ENCODE results near the gene ITGAL.

Gene ITGAL

DNA sequence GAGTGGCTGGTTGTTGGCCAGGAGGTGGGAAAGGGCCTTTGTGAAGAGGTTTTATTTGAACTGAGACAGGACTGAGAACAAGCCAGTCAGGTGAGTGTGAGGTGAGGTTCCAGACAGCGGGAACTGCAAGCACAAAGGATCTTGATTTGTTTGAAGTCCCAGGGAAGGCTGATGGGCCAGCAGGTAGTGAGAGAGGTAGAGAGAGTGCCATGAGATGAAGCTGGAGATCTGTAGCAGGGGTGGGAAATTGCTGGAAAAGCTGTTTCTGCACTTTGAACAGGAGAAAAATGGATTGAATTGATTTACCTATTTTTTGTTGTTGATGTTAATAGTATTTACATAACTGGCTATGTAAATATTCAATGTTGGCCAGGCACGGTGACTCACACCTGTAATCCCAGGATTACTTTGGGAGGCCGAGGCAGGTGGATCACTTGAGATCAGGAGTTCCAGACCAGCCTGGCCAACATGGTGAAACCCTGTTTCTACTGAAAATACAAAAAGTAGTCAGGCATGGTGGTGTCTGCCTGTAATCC is 35.0 kb upstream of the ITGAL start:
- Histone ChIP-seq H4K20me1 (ENCODE audit: insufficient read depth, low read length) (no peaks in the 10 kb centered on the region), H2AFZ (ENCODE audit: low read length) (no peak overlapping the region), H3K36me3 (replicated peaks; ENCODE audit: insufficient read depth, low read length) (no peaks in the 10 kb centered on the region), H3K9me3 (replicated peaks; ENCODE audit: insufficient read depth, low read length) (no peaks in the 10 kb centered on the region), H3K79me2 (ENCODE audit: low read length) (no peaks in the 10 kb centered on the region), H3K9me2 (replicated peaks; ENCODE audit: insufficient read depth, low read length) (no peaks in the 10 kb centered on the region), H3K27me3 (replicated peaks; ENCODE audit: insufficient read depth, low read length) (no peaks in the 10 kb centered on the region), H3K4me3 (ENCODE audit: low read length) (no peak overlapping the region), H3K9ac (ENCODE audit: low read length) (no peak overlapping the region), H3K27ac (ENCODE audit: low read length) (no peak overlapping the region), H3K4me2 (ENCODE audit: low read depth, low read length) (no peak overlapping the region), H3F3A (ENCODE audit: insufficient read depth, low read length) (no peaks in the 10 kb centered on the region), H3K4me1 (ENCODE audit: low read length) (no peaks in the 10 kb centered on the region)
- DNase-seq: no peak
- TF ChIP-seq CTCF (IDR thresholded peaks at IDR 0.05; ENCODE audit: low read length) (no peak), EZH2phosphoT487 (IDR thresholded peaks at IDR 0.05; ENCODE audit: low read length) (no peak), EZH2 (optimal IDR thresholded peaks at IDR 0.05; ENCODE audit: low read depth, low read length) (no peak)

DNA sequence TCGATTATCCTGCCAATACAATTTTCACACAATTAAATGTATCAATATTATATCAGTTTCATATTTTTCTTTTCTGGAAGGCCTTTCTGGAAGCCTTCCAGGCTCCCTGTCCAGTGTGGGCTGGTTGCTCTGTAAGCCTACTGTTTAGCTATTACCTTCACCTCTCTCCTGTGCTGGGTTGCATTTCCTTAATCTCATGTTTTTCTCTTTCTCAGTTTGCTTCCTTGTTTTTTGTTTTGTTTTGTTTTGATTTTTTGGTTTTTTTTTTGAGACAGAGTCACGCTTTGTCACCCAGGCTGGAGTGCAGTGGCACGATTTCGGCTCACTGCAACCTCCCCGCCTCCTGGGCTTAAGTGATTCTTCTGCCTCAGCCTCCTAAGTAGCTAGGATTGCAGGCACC is 33.7 kb upstream of the ITGAL start:
- Histone ChIP-seq H3K27ac (ENCODE audit: low read length) (no peak overlapping the region), H2AFZ (ENCODE audit: low read length) (no peak overlapping the region), H3K79me2 (ENCODE audit: low read length) (no peaks in the 10 kb centered on the region; the same call in 1 of the 2 replicates), H4K20me1 (ENCODE audit: insufficient read depth, low read length) (no peaks in the 10 kb centered on the region), H3K4me1 (ENCODE audit: low read length) (no peaks in the 10 kb centered on the region), H3K4me3 (ENCODE audit: low read length) (no peak overlapping the region), H3K36me3 (replicated peaks; ENCODE audit: insufficient read depth, low read length) (no peaks in the 10 kb centered on the region), H3K9me2 (replicated peaks; ENCODE audit: insufficient read depth, low read length) (no peaks in the 10 kb centered on the region), H3K4me2 (ENCODE audit: low read depth, low read length) (no peak overlapping the region), H3K27me3 (replicated peaks; ENCODE audit: insufficient read depth, low read length) (no peaks in the 10 kb centered on the region), H3K9ac (ENCODE audit: low read length) (no peak overlapping the region), H3F3A (ENCODE audit: insufficient read depth, low read length) (no peaks in the 10 kb centered on the region), H3K9me3 (replicated peaks; ENCODE audit: insufficient read depth, low read length) (no peaks in the 10 kb centered on the region)
- TF ChIP-seq EZH2 (optimal IDR thresholded peaks at IDR 0.05; ENCODE audit: low read depth, low read length) (no peak), CTCF (IDR thresholded peaks at IDR 0.05; ENCODE audit: low read length) (no peak), EZH2phosphoT487 (IDR thresholded peaks at IDR 0.05; ENCODE audit: low read length) (no peak)
- no peak for DNase-seq

DNA sequence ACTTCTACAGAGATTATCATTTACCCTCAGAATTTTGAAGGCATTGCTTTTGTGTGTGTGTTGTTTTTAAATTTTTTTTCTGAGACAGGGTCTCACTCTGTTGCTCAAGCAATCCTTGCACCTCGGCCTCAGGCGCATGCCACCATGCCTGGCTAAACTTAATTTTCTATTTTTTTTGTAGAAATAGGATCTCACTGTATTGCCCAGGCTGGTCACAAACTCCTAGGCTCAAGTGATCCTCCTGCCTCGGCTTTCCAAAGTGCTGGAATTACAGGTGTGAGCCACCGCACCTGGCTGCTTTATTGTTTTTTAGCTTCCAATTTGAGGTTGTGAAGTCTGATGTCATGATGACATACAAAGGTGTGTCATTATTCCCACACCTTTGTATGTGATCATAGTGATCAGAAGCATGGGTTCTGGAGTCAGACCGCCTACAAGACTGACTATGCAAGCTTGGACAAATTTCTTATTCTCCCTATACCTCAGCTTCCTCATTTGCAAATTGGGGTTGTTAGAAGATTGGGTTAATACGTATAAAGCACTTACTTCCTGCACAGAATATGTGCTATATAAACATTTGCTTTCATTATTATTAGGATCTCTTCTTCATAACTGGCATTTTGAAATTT is 32.7 kb upstream of the ITGAL start:
- Histone ChIP-seq H4K20me1 (ENCODE audit: insufficient read depth, low read length) (no peaks in the 10 kb centered on the region), H3K4me2 (ENCODE audit: low read depth, low read length) (no peak overlapping the region), H3K27ac (ENCODE audit: low read length) (no peak overlapping the region), H3K4me3 (ENCODE audit: low read length) (no peak overlapping the region), H3K27me3 (replicated peaks; ENCODE audit: insufficient read depth, low read length) (no peaks in the 10 kb centered on the region), H3K9me2 (replicated peaks; ENCODE audit: insufficient read depth, low read length) (no peaks in the 10 kb centered on the region), H3K79me2 (ENCODE audit: low read length) (peaks cover 10% of the 10 kb centered on the region), H3F3A (ENCODE audit: insufficient read depth, low read length) (no peaks in the 10 kb centered on the region), H3K36me3 (replicated peaks; ENCODE audit: insufficient read depth, low read length) (no peaks in the 10 kb centered on the region), H3K4me1 (ENCODE audit: low read length) (peaks cover 7% of the 10 kb centered on the region), H2AFZ (ENCODE audit: low read length) (no peak overlapping the region), H3K9ac (ENCODE audit: low read length) (no peak overlapping the region), H3K9me3 (replicated peaks; ENCODE audit: insufficient read depth, low read length) (no peaks in the 10 kb centered on the region)
- TF ChIP-seq EZH2 (optimal IDR thresholded peaks at IDR 0.05; ENCODE audit: low read depth, low read length): no peak
- no peak for TF ChIP-seq EZH2phosphoT487 (IDR thresholded peaks at IDR 0.05; ENCODE audit: low read length)
- no peak for TF ChIP-seq CTCF (IDR thresholded peaks at IDR 0.05; ENCODE audit: low read length)
- DNase-seq: no peak

Data from MM.1S (cell line).